GM23338 (cell line): ENCODE data around the gene WDR77. TPM values are rescaled to one million over a fixed set of nuclear protein-coding genes. Genes with fewer than 3 reads are reported as not detected.

Source experiments
- ATAC-seq: fragments of 200-7000 bp; cut with Tn5 transposase; 3 replicates; pipeline ENCODE4 v1.9.1; 2020
- DNase-seq: peaks from one replicate; pipeline ENCODE4 v3.0.0-alpha.2; 2015; ENCODE audit warnings: low spot score
- H2AFZ ChIP-seq: fragments of 200-600 bp; sonication (generic); 2 replicates; pipeline ENCODE4 v1.8.0; 2016; ENCODE audit warnings: antibody characterized with exemption, mild to moderate bottlenecking, moderate library complexity
- H3F3A ChIP-seq: fragments of 200-600 bp; sonication (generic); replicated peaks from 2 replicates; pipeline ENCODE4 v1.8.0; 2017; ENCODE audit warnings: antibody characterized with exemption, mixed run types, low read depth
- H3K27ac ChIP-seq: fragments of 200-600 bp; sonication (generic); 2 replicates; pipeline ENCODE4 v1.6.1; 2016; ENCODE audit warnings: low read depth
- H3K27me3 ChIP-seq: fragments of 200-600 bp; sonication (generic); 2 replicates; pipeline ENCODE4 v1.8.0; 2016; ENCODE audit warnings: mild to moderate bottlenecking, mixed run types, moderate library complexity; ENCODE audit not compliant: insufficient read depth
- H3K36me3 ChIP-seq: fragments of 200-600 bp; sonication (generic); 2 replicates; pipeline ENCODE4 v1.8.0; 2016; ENCODE audit warnings: mild to moderate bottlenecking; ENCODE audit not compliant: insufficient read depth
- H3K4me1 ChIP-seq: fragments of 200-600 bp; sonication (generic); 2 replicates; pipeline ENCODE4 v1.8.0; 2016; ENCODE audit warnings: mild to moderate bottlenecking, moderate library complexity; ENCODE audit not compliant: insufficient read depth
- H3K4me2 ChIP-seq: fragments of 200-600 bp; sonication (generic); 2 replicates; pipeline ENCODE4 v1.7.1; 2017; ENCODE audit warnings: mixed run types
- H3K4me3 ChIP-seq: fragments of 200-600 bp; sonication (generic); 2 replicates; pipeline ENCODE4 v1.6.1; 2016; ENCODE audit warnings: mixed run types
- H3K79me2 ChIP-seq: fragments of 200-600 bp; sonication (generic); replicated peaks from 2 replicates; pipeline ENCODE4 v1.8.0; 2017; ENCODE audit warnings: mild to moderate bottlenecking; ENCODE audit not compliant: insufficient read depth
- H3K9me2 ChIP-seq: fragments of 200-600 bp; sonication (generic); 2 replicates; pipeline ENCODE4 v1.8.0; 2017; ENCODE audit not compliant: insufficient read depth
- H4K20me1 ChIP-seq: fragments of 200-600 bp; sonication (generic); replicated peaks from 2 replicates; pipeline ENCODE4 v1.8.0; 2017; ENCODE audit warnings: mild to moderate bottlenecking; ENCODE audit not compliant: insufficient read depth
- H3K27ac Mint-ChIP-seq: 2 replicates; pipeline ENCODE4 v1.8.0; 2020; ENCODE audit warnings: inconsistent platforms, mild to moderate bottlenecking, moderate library complexity, mixed read lengths
- H3K27me3 Mint-ChIP-seq: 3 replicates; pipeline ENCODE4 v1.8.0; 2022; ENCODE audit warnings: low read depth, mild to moderate bottlenecking, moderate library complexity, mixed read lengths, inconsistent platforms; ENCODE audit not compliant: insufficient read depth, poor library complexity
- H3K36me3 Mint-ChIP-seq: 3 replicates; pipeline ENCODE4 v1.8.0; 2021; ENCODE audit warnings: low read depth, mild to moderate bottlenecking, inconsistent platforms, moderate library complexity, mixed read lengths
- H3K4me1 Mint-ChIP-seq: 3 replicates; pipeline ENCODE4 v1.8.0; 2020; ENCODE audit warnings: mild to moderate bottlenecking, inconsistent platforms, mixed read lengths
- H3K4me3 Mint-ChIP-seq: 3 replicates; pipeline ENCODE4 v1.8.0; 2021; ENCODE audit warnings: moderate library complexity, mild to moderate bottlenecking, inconsistent platforms, mixed read lengths
- H3K9me3 Mint-ChIP-seq: 3 replicates; pipeline ENCODE4 v1.8.0; 2020; ENCODE audit warnings: moderate library complexity, mild to moderate bottlenecking, inconsistent platforms, mixed read lengths
- CREB1 ChIP-seq: fragments of 250-450 bp; sonication (Bioruptor Pico); IDR thresholded peaks from 2 replicates; pipeline ENCODE4 v1.5.0; 2020; ENCODE audit warnings: low read depth, mild to moderate bottlenecking, moderate library complexity
- ETS1 ChIP-seq: IDR thresholded peaks from 2 replicates; pipeline ENCODE4 v1.6.1; 2016; ENCODE audit warnings: antibody characterized with exemption
- EZH2 ChIP-seq: fragments of 200-600 bp; sonication (generic); IDR thresholded peaks from one replicate; pipeline ENCODE4 v1.8.0; 2017; ENCODE audit warnings: antibody characterized with exemption, mild to moderate bottlenecking, low read depth; ENCODE audit not compliant: unreplicated experiment
- EZH2phosphoT487 ChIP-seq: fragments of 200-600 bp; sonication (generic); IDR thresholded peaks from one replicate; pipeline ENCODE4 v1.8.1; 2018; ENCODE audit warnings: antibody characterized with exemption; ENCODE audit not compliant: unreplicated experiment
- JUNB ChIP-seq: IDR thresholded peaks from one replicate; pipeline ENCODE4 v1.6.1; 2016; ENCODE audit warnings: antibody characterized with exemption; ENCODE audit not compliant: unreplicated experiment
- NANOG ChIP-seq: IDR thresholded peaks from 2 replicates; pipeline ENCODE4 v1.6.1; 2016; ENCODE audit warnings: antibody characterized with exemption, borderline replicate concordance
- POLR2AphosphoS5 ChIP-seq: IDR thresholded peaks from 2 replicates; pipeline ENCODE4 v1.6.1; 2016; ENCODE audit warnings: antibody characterized with exemption, low read depth
- REST ChIP-seq: IDR thresholded peaks from one replicate; pipeline ENCODE4 v1.6.1; 2018; ENCODE audit warnings: antibody characterized with exemption; ENCODE audit not compliant: unreplicated experiment
- STAT1 ChIP-seq: IDR thresholded peaks from one replicate; pipeline ENCODE4 v1.6.1; 2016; ENCODE audit warnings: antibody characterized with exemption; ENCODE audit not compliant: unreplicated experiment
- ZNF114 ChIP-seq: fragments of 250-450 bp; sonication (Bioruptor Pico); IDR thresholded peaks from 2 replicates; pipeline ENCODE4 v1.5.0; 2020; ENCODE audit warnings: mild to moderate bottlenecking, moderate library complexity
- ZNF331 ChIP-seq: fragments of 250-450 bp; sonication (Bioruptor Pico); IDR thresholded peaks from 2 replicates; pipeline ENCODE4 v1.5.0; 2020; ENCODE audit warnings: low read depth, mild to moderate bottlenecking, moderate library complexity
- ZNF462 ChIP-seq: fragments of 250-450 bp; sonication (Bioruptor Pico); IDR thresholded peaks from 2 replicates; pipeline ENCODE4 v1.5.0; 2020; ENCODE audit warnings: mild to moderate bottlenecking, moderate library complexity
- polyA plus RNA-seq: library from polyadenylated mRNA; unstranded; fragments of >200 nt; fragmentation: Nextera tagmentation; extraction: Ambion mirVana; gene quantifications from 2 replicates; pipeline ENCODE4 v1.2.1, GENCODE V29; 2016
- total RNA-seq: library from RNA; depleted of rRNA; stranded (reverse); fragments of >200 nt; shearing (Covaris generic); gene quantifications from 2 replicates; pipeline ENCODE4 v1.2.3, GENCODE V29; 2014
- TF ChIP-seq, protein P1 (sequence below), 2 experiments: fragments of 200-600 bp in 1 of 2; sonication (generic) in 1 of 2; conservative IDR thresholded peaks; 2 replicates each; pipeline versions ENCODE4 v1.5.1 to v1.6.1; 2016 to 2017; ENCODE audit warnings: antibody characterized with exemption in 2 of 2, low read depth in 2 of 2, mild to moderate bottlenecking in 2 of 2, moderate library complexity in 1 of 2

Gene WDR77
- total and polyA plus RNA-seq, 2 experiments from 2014 or later: 85.9 to 111 TPM

GRCh38 chr1:111466480-111466879 lies 17.4 kb upstream of the WDR77 start:
- TF ChIP-seq EZH2 (no peak), JUNB (no peak), ZNF331 (CRISPR knock-in tag) (no peak), EZH2phosphoT487 (no peak), NANOG (no peak), ETS1 (no peak), REST (no peak), ZNF114 (no peak), POLR2AphosphoS5 (no peak), CREB1 (CRISPR knock-in tag) (no peak), STAT1 (no peak), ZNF462 (CRISPR knock-in tag) (no peak)
- TF ChIP-seq, protein P1, sequence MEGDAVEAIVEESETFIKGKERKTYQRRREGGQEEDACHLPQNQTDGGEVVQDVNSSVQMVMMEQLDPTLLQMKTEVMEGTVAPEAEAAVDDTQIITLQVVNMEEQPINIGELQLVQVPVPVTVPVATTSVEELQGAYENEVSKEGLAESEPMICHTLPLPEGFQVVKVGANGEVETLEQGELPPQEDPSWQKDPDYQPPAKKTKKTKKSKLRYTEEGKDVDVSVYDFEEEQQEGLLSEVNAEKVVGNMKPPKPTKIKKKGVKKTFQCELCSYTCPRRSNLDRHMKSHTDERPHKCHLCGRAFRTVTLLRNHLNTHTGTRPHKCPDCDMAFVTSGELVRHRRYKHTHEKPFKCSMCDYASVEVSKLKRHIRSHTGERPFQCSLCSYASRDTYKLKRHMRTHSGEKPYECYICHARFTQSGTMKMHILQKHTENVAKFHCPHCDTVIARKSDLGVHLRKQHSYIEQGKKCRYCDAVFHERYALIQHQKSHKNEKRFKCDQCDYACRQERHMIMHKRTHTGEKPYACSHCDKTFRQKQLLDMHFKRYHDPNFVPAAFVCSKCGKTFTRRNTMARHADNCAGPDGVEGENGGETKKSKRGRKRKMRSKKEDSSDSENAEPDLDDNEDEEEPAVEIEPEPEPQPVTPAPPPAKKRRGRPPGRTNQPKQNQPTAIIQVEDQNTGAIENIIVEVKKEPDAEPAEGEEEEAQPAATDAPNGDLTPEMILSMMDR (conservative IDR thresholded peaks at IDR 0.05; ENCODE audit: low read depth in 2 of 2): no peak
- Histone ChIP-seq H3K4me1 (no peaks in the 10 kb centered on the region), H3F3A (no peaks in the 10 kb centered on the region), H3K4me3 (no peak overlapping the region), H3K27ac (no peak overlapping the region), H3K4me2 (no peak overlapping the region), H4K20me1 (no peaks in the 10 kb centered on the region; the same call in 1 of the 2 replicates), H3K9me2 (no peaks in the 10 kb centered on the region; the same call in 1 of the 2 replicates), H3K36me3 (peaks cover 7% of the 10 kb centered on the region; the same call in 1 of the 2 replicates), H2AFZ (no peak overlapping the region), H3K27me3 (no peaks in the 10 kb centered on the region), H3K79me2 (no peaks in the 10 kb centered on the region)
- H3K4me3 Mint-ChIP-seq: no peak overlapping the region
- H3K9me3 Mint-ChIP-seq: no peaks in the 10 kb centered on the region
- no peak overlapping the region for H3K27ac Mint-ChIP-seq
- H3K36me3 Mint-ChIP-seq: peaks cover 6% of the 10 kb centered on the region; the same call in 2 of the 3 replicates
- ATAC-seq (no peak), DNase-seq (no peak)
- no peaks in the 10 kb centered on the region for H3K4me1 Mint-ChIP-seq
- no peaks in the 10 kb centered on the region for H3K27me3 Mint-ChIP-seq
